ENCODE measurements around the gene FOXF1.

DNA sequence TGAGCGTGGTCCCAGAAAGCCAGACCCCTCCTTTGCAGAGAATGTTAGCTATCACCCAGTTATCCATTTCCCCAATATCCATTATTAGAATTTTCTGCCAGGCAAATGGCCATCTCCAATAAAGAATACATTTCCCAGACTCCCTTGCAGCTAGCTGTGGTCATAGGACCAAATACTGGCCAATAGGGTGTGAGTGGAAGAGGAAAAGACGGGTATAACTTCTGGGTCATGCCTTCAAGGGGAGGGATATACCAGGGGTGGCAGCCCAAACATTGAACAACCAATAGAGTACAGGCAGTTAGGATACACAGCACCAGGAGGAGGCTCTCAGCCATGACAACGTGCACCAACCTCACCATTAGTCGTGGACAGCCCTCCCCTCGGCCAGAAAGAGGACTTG is 26.1 kb upstream of the FOXF1 start:
- TF ChIP-seq POLR2A (IDR thresholded peaks at IDR 0.05) (no peak), EP300 (IDR thresholded peaks at IDR 0.05) (no peak)
- TF ChIP-seq, protein P1, sequence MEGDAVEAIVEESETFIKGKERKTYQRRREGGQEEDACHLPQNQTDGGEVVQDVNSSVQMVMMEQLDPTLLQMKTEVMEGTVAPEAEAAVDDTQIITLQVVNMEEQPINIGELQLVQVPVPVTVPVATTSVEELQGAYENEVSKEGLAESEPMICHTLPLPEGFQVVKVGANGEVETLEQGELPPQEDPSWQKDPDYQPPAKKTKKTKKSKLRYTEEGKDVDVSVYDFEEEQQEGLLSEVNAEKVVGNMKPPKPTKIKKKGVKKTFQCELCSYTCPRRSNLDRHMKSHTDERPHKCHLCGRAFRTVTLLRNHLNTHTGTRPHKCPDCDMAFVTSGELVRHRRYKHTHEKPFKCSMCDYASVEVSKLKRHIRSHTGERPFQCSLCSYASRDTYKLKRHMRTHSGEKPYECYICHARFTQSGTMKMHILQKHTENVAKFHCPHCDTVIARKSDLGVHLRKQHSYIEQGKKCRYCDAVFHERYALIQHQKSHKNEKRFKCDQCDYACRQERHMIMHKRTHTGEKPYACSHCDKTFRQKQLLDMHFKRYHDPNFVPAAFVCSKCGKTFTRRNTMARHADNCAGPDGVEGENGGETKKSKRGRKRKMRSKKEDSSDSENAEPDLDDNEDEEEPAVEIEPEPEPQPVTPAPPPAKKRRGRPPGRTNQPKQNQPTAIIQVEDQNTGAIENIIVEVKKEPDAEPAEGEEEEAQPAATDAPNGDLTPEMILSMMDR (IDR thresholded peaks at IDR 0.05), result no peak
